IPS-NIHi11 (cell line): ENCODE measurements around the gene NRIP2.
"Not testable (repeated sequence)": the region's sequence is repeated elsewhere in the genome, so short reads cannot be mapped to it uniquely, and the experiment has no call there.

Experiments used
- DNase-seq: peaks from one replicate; pipeline ENCODE4 v3.0.0; 2012; ENCODE audit warnings: mixed read lengths, low spot score

The NRIP2 gene

GRCh38 chr12:2834581-2835491, at the start of gene NRIP2:
Gene NRIP2, minus strand, starts transcription at chr12:2835035. Its CDS starts 52 bp downstream, at chr12:2834983.
- peak; percentile 69 for DNase-seq

GRCh38 chr12:2879853-2880252, 45.0 kb upstream of the NRIP2 start:
- no peak for DNase-seq

- DNase-seq, result no peak
Measured at GRCh38 chr12:2877953-2878732, 43.3 kb upstream of the NRIP2 start.

- peak; percentile 98 for DNase-seq
Measured at GRCh38 chr12:2877047-2877952, 42.5 kb upstream of the NRIP2 start, which contains the start of the genes FOXM1 and RHNO1. Gene FOXM1, minus strand, starts transcription at chr12:2877174. Its CDS starts 2,696 bp downstream, at chr12:2874478. Gene RHNO1, plus strand, starts transcription at chr12:2877223. Its CDS starts 8,144 bp downstream, at chr12:2885367.

- peak; percentile 64 for DNase-seq
Measured at GRCh38 chr12:2876431-2877046, 41.7 kb upstream of the NRIP2 start.

- not testable (repeated sequence) for DNase-seq
Measured at GRCh38 chr12:2868986-2869632, 34.3 kb upstream of the NRIP2 start.

- DNase-seq, result no peak
Measured at GRCh38 chr12:2864198-2864597, 29.4 kb upstream of the NRIP2 start.

GRCh38 chr12:2863402-2863801, 28.6 kb upstream of the NRIP2 start:
- not testable (repeated sequence) for DNase-seq

GRCh38 chr12:2862876-2863275, 28.0 kb upstream of the NRIP2 start:
- DNase-seq, result no peak

GRCh38 chr12:2860170-2860569, 25.3 kb upstream of the NRIP2 start:
- DNase-seq, result no peak

- DNase-seq, result no peak
Measured at GRCh38 chr12:2858944-2859421, 24.1 kb upstream of the NRIP2 start.

GRCh38 chr12:2858334-2858733, 23.5 kb upstream of the NRIP2 start:
- no peak for DNase-seq

- DNase-seq, result no peak
Measured at GRCh38 chr12:2857576-2857975, 22.7 kb upstream of the NRIP2 start.

- DNase-seq, result peak; percentile 72
Measured at GRCh38 chr12:2857021-2857431, 22.2 kb upstream of the NRIP2 start, which contains the start of gene TEX52. Gene TEX52, minus strand, starts transcription at chr12:2857039. Its CDS starts 13 bp downstream, at chr12:2857026.

- no peak for DNase-seq
Measured at GRCh38 chr12:2856051-2856450, 21.2 kb upstream of the NRIP2 start.

- no peak for DNase-seq
Measured at GRCh38 chr12:2855546-2855945, 20.7 kb upstream of the NRIP2 start.

GRCh38 chr12:2854669-2855453, 20.0 kb upstream of the NRIP2 start:
- DNase-seq, result no peak

GRCh38 chr12:2853626-2854025, 18.8 kb upstream of the NRIP2 start:
- DNase-seq, result peak; percentile 96

- DNase-seq, result no peak
Measured at GRCh38 chr12:2851931-2852330, 17.1 kb upstream of the NRIP2 start.

- DNase-seq, result no peak
Measured at GRCh38 chr12:2845280-2845679, 10.4 kb upstream of the NRIP2 start.
